HG02623 (cell line): ENCODE measurements around the gene TSPAN9.

Experiments used
- ATAC-seq: cut with Tn5 transposase; IDR thresholded peaks from one replicate; pipeline ENCODE4 v1.9.1; 2021; ENCODE audit warnings: moderate library complexity; ENCODE audit not compliant: unreplicated experiment

Gene TSPAN9

GRCh38 chr12:3220382-3221321, 143.5 kb downstream of the TSPAN9 start:
- ATAC-seq, result no peak

- ATAC-seq, result no peak
Measured at GRCh38 chr12:3222306-3222705, 145.1 kb downstream of the TSPAN9 start.

- no peak for ATAC-seq
Measured at GRCh38 chr12:3222979-3223378, 145.8 kb downstream of the TSPAN9 start.

GRCh38 chr12:3223601-3224529, 146.7 kb downstream of the TSPAN9 start:
- no peak for ATAC-seq

- no peak for ATAC-seq
Measured at GRCh38 chr12:3224530-3224903, 147.3 kb downstream of the TSPAN9 start.

GRCh38 chr12:3225154-3225795, 148.1 kb downstream of the TSPAN9 start:
- no peak for ATAC-seq

- no peak for ATAC-seq
Measured at GRCh38 chr12:3225796-3226180, 148.6 kb downstream of the TSPAN9 start.

- ATAC-seq, result no peak
Measured at GRCh38 chr12:3226264-3226663, 149.1 kb downstream of the TSPAN9 start.

GRCh38 chr12:3227076-3227975, 150.1 kb downstream of the TSPAN9 start:
- no peak for ATAC-seq

GRCh38 chr12:3228552-3228951, 151.4 kb downstream of the TSPAN9 start:
- no peak for ATAC-seq

- ATAC-seq, result no peak
Measured at GRCh38 chr12:3229577-3229976, 152.4 kb downstream of the TSPAN9 start.

- ATAC-seq, result no peak
Measured at GRCh38 chr12:3230758-3231375, 153.7 kb downstream of the TSPAN9 start.

GRCh38 chr12:3231399-3231876, 154.3 kb downstream of the TSPAN9 start:
- no peak for ATAC-seq

GRCh38 chr12:3233797-3234196, 156.6 kb downstream of the TSPAN9 start:
- ATAC-seq, result no peak

GRCh38 chr12:3236345-3237187, 159.4 kb downstream of the TSPAN9 start:
- no peak for ATAC-seq

GRCh38 chr12:3238196-3238595, 161.0 kb downstream of the TSPAN9 start:
- ATAC-seq, result no peak

GRCh38 chr12:3241621-3242020, 164.4 kb downstream of the TSPAN9 start:
- no peak for ATAC-seq

- ATAC-seq, result no peak
Measured at GRCh38 chr12:3242199-3242863, 165.2 kb downstream of the TSPAN9 start.
